ENCODE results near the gene TUBB1. TPM values are rescaled to one million over a fixed set of nuclear protein-coding genes. Genes with fewer than 3 reads are reported as not detected.

The TUBB1 gene
- total and polyA plus RNA-seq, 2 of the 4 experiments (the other 2 are of a cell fraction) = not detected

GRCh38 chr20:59013031-59013951 is 5.9 kb upstream of the TUBB1 start:
- Histone ChIP-seq H3K56ac (ENCODE audit: extremely low read depth, insufficient read depth, low read length) (no peak overlapping the region), H3K79me1 (ENCODE audit: low read depth in 1 of 2, low read length in 2 of 2) (no peaks in the 10 kb centered on the region), H3K4me3 (ENCODE audit: insufficient read depth, low read depth, low read length) (no peak overlapping the region), H2AK5ac (ENCODE audit: low read depth, low read length) (peak overlapping the region; percentile 37; the same call in 1 of the 2 replicates), H2BK120ac (ENCODE audit: low read depth, low read length) (peak overlapping the region; percentile 18; the same call in 1 of the 2 replicates), H3K4me2 (ENCODE audit: low read depth, low read length) (no peak overlapping the region), H3K9me1 (ENCODE audit: insufficient read depth, low read length) (peaks cover 19% of the 10 kb centered on the region), H2AFZ (replicated peaks; ENCODE audit: low read length, poor library complexity) (no peak overlapping the region), H3K27me3 (ENCODE audit: control insufficient read depth, insufficient read depth, low read length) (no peaks in the 10 kb centered on the region), H3K9me3 (ENCODE audit: control insufficient read depth, insufficient read depth, low read length) (no peaks in the 10 kb centered on the region), H4K20me1 (ENCODE audit: insufficient read depth, low read length) (no peaks in the 10 kb centered on the region), H4K5ac (ENCODE audit: low read depth, low read length) (no peak overlapping the region), H3K36me3 (ENCODE audit: control insufficient read depth, insufficient read depth, low read length) (no peaks in the 10 kb centered on the region), H2BK20ac (ENCODE audit: low read depth, low read length) (peak overlapping the region; percentile 21), H2AK9ac (replicated peaks; ENCODE audit: low read depth, low read length, poor library complexity) (no peak overlapping the region), H3K18ac (ENCODE audit: low read depth, low read length) (no peak overlapping the region), H3K4me1 (ENCODE audit: control insufficient read depth, insufficient read depth, low read length) (peaks cover 19% of the 10 kb centered on the region), H2BK5ac (ENCODE audit: low read depth, low read length, poor library complexity, severe bottlenecking) (no peak overlapping the region), H2BK15ac (ENCODE audit: low read depth, low read length) (no peak overlapping the region), H3K14ac (replicated peaks; ENCODE audit: low read depth, low read length) (no peak overlapping the region; the same call in 1 of the 2 replicates), H3K9ac (ENCODE audit: low read depth, low read length) (no peak overlapping the region), H4K91ac (ENCODE audit: insufficient read depth, low read depth, low read length) (no peak overlapping the region), H3K27ac (ENCODE audit: insufficient read depth, low read length) (no peak overlapping the region), H4K8ac (ENCODE audit: low read depth in 2 of 2, low read length in 2 of 2) (peak overlapping the region in 1 of 2 experiments; percentile 63; a peak in 2 of 4 replicates), H3K4ac (ENCODE audit: low read depth, low read length) (peak overlapping the region; percentile 27), H3K23ac (ENCODE audit: low read depth, low read length) (no peak overlapping the region)
- intact Hi-C loops (cut with micrococcal nuclease) (no loop called here), in situ Hi-C loops (cut with MboI; ENCODE audit: low sequenced_read_pairs) (no loop called here), dilution Hi-C loops (cut with HindIII; ENCODE audit: low sequenced_read_pairs, unreplicated experiment) (no loop called here)
- no peak for DNase-seq
- BruUV-seq (replicated peaks) = no TSS peak
- ChIA-PET CTCF (no interaction called here), POLR2A (ENCODE audit: unreplicated experiment) (no interaction called here)
- no peak for TF ChIP-seq POLR2A (IDR thresholded peaks at IDR 0.05; ENCODE audit: low read depth, low read length)
- TF ChIP-seq MAZ (IDR thresholded peaks at IDR 0.05; ENCODE audit: borderline replicate concordance, low read depth, low read length) = no peak
- TF ChIP-seq, protein P1, sequence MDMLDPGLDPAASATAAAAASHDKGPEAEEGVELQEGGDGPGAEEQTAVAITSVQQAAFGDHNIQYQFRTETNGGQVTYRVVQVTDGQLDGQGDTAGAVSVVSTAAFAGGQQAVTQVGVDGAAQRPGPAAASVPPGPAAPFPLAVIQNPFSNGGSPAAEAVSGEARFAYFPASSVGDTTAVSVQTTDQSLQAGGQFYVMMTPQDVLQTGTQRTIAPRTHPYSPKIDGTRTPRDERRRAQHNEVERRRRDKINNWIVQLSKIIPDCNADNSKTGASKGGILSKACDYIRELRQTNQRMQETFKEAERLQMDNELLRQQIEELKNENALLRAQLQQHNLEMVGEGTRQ (IDR thresholded peaks at IDR 0.05; ENCODE audit: low read depth, low read length) = no peak
- TF ChIP-seq RCOR1 (IDR thresholded peaks at IDR 0.05; ENCODE audit: insufficient replicate concordance, low read length) = no peak
- TF ChIP-seq MAFK (IDR thresholded peaks at IDR 0.05; ENCODE audit: low read depth, low read length) = no peak
- TF ChIP-seq RAD21 (IDR thresholded peaks at IDR 0.05; ENCODE audit: low read length) = no peak
- TF ChIP-seq CEBPB (IDR thresholded peaks at IDR 0.05; ENCODE audit: low read depth, low read length) = no peak
- no peak for TF ChIP-seq CTCF (conservative IDR thresholded peaks at IDR 0.05; ENCODE audit: low read depth, low read length)
- TF ChIP-seq SMC3 (IDR thresholded peaks at IDR 0.05; ENCODE audit: low read depth, low read length) = no peak
- TF ChIP-seq NFE2L2 (IDR thresholded peaks at IDR 0.05; ENCODE audit: low read depth, low read length) = no peak
- TF ChIP-seq, protein P2, sequence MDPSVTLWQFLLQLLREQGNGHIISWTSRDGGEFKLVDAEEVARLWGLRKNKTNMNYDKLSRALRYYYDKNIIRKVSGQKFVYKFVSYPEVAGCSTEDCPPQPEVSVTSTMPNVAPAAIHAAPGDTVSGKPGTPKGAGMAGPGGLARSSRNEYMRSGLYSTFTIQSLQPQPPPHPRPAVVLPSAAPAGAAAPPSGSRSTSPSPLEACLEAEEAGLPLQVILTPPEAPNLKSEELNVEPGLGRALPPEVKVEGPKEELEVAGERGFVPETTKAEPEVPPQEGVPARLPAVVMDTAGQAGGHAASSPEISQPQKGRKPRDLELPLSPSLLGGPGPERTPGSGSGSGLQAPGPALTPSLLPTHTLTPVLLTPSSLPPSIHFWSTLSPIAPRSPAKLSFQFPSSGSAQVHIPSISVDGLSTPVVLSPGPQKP (IDR thresholded peaks at IDR 0.05; ENCODE audit: borderline replicate concordance, low read depth, low read length) = no peak
- no peak for TF ChIP-seq CHD1 (IDR thresholded peaks at IDR 0.05; ENCODE audit: low read depth, low read length)
- TF ChIP-seq MXI1 (IDR thresholded peaks at IDR 0.05; ENCODE audit: borderline replicate concordance, low read depth, low read length) = no peak
- no peak for TF ChIP-seq BHLHE40 (IDR thresholded peaks at IDR 0.05; ENCODE audit: low read depth, low read length)
- 89% methylated on average over 7 of the region's 17 CpGs; no CpG with 5 or more reads in 1 of the 2 experiments for WGBS, 2 experiments (ENCODE audit: extremely low coverage in 2 of 2, insufficient read length in 1 of 2)
- ATAC-seq (ENCODE audit: low read depth) = no peak

Data from IMR-90 (cell line).